DMS114 treated with DMSO at 0.1 percent for 48 hours (cell line): ENCODE measurements around the gene MYO18A.

ENCODE experiments used
- DNase-seq: peaks from one replicate; lab custom pipeline; 2025; ENCODE audit not compliant: unreplicated experiment; lab: John Stamatoyannopoulos, UW

The MYO18A gene

DNA sequence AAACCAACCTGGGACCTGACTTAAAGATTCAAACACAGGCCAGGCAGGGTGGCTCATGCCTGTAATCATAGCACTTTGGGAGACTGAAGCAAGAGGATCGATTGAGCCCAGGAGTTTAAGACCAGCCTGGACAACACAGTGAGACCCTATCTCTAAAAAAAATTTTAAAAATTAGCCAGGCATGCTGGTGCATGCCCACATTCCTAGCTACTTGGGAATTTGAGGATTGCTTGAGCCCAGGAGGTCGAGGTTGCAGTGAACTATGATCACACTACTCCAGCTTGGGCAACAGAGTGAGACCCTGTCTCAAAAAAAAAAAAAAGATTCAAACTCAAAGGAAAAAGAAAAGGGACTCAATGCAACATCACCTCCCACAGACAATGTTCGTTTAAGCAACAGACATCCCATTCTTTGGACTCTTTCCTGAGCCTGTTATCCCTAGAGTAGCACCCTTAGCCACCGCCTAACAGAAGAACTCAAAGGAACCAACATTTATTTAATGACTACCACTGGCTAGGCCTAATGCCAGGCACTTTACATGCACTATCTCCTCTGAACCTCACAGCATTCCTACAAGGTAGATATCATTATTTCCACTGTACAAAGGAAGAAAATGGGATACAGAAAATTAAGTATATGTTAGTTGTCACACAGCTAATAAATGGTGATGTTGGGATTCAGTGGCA, 12.7 kb downstream of the MYO18A start:
- DNase-seq: no peak

DNA sequence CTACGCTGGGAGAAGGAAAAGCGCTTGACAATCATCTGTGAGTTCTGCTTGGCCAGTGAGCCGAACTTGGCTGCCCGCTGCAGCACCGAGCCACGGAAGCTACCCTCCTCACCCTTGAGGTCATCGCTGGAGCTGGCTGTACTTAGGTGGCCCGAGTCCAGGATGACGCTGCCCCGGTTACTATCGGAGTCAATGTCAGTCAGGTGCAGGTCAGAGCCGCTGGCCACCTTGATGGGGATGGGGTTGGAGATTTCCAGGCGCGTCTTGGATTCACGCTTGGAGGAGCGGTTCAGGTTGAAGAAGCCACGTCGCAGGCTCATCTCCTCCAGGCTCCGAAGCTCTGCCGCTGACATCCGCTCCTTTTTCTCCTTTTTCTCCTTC, 13.7 kb downstream of the MYO18A start:
- no peak for DNase-seq

DNA sequence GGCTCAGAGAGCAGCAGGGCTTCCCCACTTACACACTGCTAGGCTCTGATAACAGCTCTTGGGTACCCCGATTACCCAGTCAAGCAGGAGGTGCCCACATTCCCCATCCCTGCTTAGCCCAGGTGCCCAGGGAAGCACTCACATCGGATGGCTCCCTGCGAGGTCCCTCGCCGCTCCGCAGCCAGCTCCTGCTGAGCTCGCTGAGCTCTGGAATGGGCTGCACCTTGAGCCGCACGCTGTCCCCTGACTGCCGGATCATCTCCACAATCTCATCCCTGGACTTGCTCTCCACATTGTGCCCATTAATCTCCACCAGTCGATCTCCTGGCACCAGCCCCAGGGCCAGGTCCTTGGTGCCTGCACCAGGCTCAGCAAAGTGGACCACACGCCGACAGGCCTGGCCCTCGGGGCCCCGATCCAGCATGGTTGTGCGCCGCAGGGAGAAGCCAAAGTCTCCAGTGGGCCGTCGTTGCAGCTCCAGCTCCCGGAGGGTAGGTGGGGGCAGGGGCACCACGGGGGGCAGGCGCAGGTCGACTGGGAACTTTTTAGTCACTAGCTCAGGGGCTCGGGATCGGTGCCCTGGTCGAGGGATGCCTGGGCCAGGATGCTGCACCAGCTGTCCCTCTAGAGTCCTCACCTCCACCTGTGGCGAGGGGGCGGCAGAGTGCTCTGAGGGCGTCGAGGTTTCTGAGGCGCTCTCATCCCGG, 14.2 kb downstream of the MYO18A start:
- no peak for DNase-seq

DNA sequence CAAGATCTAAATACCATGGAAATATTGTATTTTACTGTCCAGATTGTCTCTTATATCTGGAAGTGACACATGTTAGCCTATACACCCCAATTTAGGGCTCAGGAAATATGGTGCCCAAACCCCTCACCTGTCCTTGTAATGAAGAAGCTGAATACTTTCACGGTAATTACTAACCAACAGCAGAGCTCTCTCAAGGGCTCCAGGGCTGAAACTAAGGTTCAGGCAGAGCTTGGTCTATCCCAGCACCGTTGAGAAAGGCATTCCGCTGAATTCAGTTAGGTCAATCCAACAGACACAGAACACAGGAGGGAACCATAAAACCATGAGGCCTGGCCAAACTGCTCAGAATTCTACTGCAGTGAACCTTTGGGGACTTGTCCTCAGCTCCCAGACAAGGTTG, 14.9 kb downstream of the MYO18A start:
- DNase-seq: no peak

DNA sequence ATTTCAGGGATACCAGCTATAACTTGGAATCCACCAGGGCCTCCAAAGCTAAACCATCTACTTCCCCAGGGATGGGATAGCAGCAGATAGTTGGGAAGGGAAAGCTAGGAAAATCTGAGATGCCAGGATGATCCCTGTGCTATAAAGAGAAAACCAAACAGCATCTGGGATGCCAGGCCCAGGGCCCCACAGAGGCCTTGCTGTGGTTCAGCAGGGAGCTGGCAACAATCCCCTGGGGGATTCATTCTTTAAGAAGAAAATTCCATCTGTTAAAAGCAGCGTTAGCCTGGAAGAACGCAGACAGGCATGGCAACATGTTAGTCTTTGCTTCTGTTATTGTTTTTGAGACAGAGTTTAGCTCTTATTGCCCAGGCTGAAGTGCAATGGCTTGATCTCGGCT, 16.6 kb downstream of the MYO18A start:
- DNase-seq: no peak

DNA sequence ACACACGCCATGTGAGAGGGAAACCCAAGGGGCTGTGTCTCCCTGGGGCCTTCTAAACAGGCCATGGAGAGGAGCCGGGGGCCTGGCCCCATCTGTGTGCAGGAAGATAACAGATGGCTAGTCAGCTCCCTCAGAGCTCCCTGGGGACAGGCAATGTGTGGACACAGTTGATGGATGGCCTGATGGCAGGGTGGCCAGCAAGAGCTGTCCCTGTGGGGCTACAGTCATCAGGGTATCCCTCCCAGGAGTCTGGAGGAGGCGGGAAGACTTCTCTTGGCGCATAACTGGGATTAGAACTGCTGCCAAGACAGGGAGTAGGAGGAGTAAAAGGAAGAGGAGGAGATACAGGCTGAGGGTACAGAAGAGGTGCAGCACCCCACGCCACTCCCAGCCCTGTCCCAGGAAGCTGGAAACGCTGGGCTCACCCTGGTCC, 17.3 kb downstream of the MYO18A start:
- DNase-seq: no peak

DNA sequence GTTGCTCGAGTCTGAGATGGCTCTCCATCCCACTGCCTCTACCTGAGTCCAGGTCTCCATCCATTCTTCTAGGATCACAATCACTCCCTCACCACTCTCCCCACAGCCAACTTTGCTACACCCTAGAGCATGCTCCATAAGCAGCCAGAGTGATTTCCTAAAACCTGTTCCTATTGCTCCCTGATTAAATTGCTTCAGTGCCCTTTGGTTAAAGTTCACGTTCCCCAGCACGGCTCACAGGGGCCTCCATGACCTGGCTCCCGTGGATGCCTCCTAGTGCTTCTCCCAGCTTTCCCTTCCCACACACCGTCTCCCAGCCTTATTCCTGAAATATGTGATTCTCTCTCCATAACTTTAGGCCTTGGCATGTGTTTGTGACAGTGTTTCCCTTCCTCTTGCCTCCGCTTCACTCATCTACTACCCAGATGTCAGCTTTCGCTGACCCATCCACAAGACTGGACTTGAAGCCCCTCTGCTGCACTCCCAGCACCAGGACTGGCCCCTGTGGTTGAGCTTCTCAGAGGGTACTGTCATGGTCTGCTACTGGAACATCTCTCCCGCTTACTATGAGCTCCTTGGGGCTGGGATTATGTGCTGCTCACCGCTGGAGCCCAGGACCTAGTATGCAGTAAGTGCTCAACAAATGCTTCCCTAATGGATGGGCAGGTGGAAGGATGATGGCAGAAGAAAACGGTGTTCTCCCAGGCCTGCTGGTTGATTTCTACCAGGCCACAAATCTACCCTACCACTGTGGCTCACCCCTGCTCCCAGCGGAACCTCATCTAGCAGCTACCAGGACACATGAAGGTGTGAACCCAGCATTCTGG, 17.9 kb downstream of the MYO18A start:
- no peak for DNase-seq

DNA sequence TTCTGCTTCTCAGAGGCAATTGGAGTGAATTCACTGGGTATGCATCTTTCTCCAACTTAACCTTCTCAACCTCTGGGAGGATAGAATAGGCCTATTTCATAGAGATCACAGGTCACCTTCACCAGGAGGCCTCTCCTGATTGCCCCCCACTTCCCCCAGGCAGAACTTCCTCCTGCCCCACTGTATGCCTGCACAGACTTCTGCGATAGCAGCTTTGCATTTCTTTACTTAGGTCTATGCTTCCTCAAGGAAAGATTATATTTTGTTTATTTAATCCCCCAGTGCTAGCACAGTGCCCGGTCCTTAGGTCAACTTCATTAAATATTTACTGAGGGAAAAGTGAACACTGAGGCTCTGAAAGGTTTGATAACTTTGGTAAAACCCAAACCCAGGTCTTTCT, 19.9 kb downstream of the MYO18A start:
- DNase-seq: no peak

DNA sequence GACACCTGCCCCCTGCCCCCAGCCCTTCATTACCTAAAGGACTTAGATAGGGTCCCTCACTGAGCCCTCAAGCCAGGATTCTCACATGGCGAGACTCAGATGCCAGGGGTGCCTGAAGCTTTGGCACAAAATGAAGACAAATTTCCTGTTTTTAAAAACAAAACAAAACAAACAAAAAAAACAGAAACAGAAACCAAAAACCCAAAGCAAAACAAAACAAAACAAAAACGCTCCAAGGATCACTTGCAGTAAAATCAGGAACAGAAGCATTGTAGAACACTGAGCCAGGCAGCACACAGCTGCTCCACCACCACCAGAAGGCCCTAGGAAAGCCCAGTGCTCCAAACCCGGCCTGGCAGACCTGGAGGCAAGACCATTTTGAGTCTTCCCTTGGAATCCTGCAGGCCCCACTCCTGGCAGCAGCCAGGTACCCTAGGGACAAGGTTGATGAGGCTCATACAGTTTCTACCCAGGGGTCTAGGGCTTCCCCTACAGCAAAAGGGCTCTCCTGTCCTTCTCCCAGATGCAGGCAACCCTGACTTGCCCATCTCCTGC, 20.8 kb downstream of the MYO18A start:
- no peak for DNase-seq

DNA sequence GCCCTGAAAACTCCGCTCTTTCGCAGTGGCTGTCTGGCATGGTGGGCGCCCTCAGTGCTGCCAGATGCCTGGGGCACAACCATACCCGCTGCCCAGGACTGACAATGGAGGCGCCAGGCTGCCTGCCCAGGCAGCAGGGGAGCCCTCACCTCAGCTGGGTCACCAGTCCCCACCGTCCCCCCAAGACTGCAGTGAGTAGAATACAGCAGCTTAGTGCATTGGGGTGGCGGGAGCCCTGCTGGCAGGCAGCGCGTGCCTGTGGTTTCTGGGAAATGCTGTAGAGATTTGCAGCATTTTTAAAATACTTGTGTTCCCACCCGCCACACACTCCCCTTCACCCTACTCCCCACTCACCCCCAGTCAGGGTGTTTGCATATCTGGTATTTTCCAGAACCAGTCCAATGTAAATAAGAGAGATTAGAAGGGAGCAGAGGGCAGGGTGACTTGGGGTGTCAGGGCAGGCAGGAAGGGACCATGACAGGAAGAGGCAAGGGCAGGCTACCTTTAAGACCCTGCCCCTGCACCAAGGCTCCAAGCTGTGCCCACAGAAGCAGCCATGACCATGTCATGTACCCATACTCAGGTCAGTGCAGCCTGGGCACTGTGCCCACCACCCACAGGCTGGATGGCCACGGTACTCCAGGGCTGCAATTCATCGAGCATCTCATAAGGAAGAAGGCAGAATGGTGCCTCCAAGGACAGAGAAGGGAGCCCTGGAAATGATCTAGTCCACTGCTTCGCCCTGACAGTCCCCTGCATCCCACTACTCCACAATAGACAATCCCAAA, 21.5 kb downstream of the MYO18A start:
- no peak for DNase-seq

DNA sequence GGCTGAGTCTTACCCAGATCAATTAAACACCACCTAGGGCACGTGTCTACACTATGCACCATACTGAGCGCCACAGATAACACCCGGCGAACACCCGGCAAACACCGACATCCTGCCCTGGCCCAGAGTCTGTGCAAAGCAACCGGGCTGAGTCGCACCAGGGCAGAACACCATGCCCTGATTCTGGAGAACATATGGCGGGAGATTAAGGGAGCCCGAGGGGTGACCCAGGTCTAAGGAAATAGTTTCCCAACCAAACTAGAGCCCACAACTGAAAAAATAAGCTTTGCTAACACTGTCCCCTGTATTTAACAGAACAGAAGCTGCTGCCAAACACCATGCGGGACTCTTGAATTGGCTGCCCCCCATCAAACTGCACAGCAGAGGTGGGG, 22.1 kb downstream of the MYO18A start:
- DNase-seq: no peak

DNA sequence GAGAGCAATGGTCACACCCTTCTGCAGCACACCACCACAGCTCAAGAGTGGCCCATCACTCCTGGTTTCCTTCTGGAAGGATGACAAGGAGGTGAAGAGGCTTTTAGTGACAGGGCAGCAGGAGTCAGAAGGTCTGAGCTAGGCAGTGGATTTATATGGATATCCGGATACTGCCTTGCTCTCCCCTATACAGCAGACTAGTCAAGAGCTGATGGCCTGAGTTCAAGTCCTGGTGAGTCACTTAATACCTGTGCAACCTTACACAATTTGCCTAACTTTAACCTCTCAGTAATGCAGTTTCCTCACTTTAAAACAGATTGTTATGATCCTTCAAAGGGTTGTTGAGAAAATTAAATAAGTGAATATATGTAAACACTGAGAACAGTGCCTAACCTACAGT, 22.9 kb downstream of the MYO18A start:
- no peak for DNase-seq

DNA sequence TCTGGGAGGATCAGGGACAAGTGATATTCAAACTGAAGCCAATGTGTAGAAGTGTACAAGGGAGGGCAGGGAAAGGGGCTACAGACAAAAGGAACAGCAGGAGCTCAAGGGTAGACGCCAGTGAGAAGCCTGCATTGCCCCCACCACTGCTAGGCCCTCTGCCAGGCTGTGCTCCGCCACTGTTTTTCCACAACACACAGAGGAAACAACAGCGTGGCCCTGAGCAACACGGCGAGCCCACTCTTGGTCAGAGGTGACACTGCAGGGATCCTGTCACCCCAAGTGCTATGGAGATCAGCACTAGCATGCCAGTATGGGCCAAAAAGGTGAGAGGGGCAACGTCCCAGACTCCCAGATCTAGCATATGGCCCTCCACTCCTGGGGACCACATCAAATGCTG, 23.4 kb downstream of the MYO18A start:
- no peak for DNase-seq

DNA sequence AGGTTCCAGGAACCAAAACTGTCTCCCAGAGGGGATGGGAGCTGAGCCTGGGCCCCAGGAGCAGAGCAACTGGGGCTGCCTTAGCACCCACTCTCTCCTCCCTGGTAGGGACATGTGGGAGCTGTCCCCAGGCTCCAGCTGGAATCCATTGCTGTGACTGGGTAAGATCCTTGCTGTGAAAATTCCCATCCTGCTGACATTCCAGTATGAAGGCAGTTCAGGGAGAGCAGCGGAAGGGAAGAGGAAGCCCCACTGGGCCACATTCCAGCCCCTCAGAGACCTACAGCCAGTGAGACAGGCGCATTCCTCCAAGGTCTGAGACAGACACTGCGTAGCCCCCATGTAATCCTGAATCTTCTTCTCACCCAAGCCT, 24.2 kb downstream of the MYO18A start:
- no peak for DNase-seq

DNA sequence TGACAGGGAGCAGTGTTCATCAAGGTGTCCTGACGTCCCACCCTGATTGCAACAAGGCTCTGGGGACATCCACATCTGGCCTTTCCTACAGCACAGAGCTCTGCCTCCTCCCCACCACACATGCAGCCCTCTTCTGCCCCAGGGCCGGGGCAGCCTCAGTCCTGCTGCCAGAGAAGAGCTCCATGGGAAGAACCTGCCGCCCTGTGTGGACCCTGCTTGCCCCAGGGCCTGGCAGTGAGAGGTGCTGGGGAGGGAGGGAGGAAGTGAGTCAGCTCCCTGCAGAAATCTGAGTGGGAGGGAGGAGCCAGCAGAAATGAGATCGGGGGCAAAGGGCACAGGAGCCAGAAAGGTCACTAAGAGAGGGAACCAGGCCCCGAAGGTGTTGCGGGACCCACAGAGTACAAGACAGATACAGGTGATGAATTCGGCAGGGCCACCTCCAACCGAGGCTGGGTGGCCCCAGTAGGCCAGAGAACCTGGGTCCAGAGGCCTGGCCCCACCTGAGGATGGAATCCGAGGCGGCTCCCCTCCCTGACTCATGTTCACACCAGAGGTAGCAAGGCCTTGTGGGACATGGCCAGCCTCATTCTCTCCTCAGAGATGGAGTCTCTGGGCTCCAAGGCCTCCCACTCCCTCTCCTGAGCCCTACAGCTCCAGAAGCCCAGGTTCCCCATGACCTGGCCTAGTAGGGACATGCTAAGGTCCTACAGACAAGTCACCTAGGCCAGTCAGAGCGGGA, 24.8 kb downstream of the MYO18A start:
- DNase-seq: no peak

DNA sequence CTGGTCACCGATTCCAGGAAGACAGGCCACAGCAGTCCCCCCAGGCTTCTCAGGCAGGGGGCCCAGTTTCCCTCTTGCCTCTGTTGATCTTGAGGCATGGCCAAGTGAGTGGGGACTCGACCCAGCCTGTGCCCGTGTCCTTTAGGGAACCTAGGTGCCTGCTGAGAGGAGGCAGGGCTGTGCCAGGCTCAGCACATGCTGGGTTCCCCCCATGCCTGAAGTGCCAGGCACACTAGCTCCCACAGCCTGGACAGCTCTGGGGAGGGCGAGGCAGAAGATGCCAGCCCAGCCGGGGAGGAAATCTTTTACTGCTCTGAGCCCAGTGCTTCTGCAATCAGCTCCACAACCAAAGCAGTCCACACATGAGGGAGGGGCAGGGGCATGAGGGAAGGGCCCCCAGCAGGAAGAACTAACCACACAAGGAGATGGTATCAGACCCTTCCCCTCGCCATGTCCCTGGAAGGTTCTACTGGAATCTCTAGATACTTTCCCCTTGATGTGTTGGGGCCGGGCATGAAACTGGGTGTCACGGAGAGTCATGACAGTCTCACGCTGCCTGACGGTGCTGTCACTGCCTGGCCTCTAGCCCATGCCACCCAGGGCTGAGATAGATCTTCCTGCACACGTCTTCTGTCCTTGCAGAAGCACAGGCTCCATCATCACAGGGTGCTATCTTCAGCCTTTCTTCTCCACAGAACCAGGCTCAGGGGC, 25.5 kb downstream of the MYO18A start:
- DNase-seq: no peak

DNA sequence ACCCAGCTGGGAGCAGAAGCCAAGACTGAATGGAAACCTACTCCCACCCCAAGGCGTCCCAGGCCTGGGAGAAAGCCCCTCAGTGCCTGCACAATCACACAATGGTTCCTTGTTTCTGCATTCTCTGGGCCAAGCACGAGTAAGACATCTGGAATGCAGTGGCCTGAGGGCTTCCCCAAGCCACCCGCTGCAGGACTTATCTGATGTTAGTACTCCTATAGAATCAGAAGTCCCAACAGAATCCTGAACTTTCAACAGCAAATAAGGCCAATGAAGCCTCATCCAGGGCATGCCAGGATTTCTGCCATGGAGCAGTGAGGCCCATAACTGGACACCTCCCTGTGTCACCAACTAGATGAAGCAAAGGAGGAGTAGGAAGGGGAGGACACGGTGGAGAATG, 28.6 kb downstream of the MYO18A start:
- DNase-seq: no peak

DNA sequence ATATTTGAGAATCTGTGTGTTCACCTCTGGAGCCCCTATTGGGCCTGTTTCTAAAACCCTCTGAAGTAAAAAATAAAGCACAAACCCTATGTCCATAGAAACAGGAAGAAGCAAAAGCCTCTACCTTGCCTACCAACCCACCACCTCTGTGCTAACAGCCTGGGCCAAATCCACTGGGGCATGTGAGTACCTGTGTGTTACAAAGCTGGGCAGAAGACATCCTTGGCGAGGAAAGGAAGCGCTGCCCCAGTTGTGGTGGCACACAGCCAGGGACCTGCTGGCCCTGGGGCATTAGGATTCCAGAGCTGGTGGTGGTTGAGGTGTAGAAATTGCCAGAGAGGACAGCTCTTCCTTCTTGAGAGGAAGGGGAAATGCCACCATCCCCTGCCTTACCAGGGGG, 30.0 kb downstream of the MYO18A start:
- no peak for DNase-seq

DNA sequence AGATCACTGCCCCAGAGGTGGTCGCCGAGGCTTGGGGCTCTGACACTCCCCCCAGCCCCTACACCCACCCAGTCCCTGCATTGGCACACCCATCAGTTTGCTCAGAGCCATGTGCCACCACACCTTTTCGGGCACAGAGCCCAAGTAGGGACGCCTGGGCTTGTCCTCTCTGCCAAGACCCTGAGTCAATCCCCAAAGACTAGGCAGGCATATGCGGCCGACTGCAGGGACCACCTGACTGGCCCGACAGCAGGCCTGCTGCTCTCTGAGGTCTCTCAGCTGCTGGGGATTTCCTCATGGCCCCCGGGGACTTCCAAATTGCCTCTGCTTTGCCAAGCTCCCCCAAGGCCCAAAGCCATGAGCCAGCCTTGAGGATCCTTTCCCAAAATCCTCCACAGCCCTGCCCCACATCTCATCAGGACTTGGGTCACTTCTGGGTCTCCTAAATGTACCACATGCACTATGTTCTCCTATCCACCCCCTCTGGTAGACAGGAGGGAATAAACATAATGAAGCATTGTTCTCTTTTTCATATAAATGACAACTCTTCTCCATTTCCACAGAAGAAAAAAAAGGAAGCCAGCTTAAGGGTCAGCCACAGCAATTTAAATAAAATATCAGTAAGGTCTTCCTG, 30.6 kb downstream of the MYO18A start:
- DNase-seq: no peak
